NOMO-1 treated with dmso at 0.1 percent for 144 hours (cell line): ENCODE results near the gene SCN8A.
"Not testable (repeated sequence)": the region's sequence is repeated elsewhere in the genome, so short reads cannot be mapped to it uniquely, and the experiment has no call there.

Experiments
- DNase-seq: peaks from one replicate; lab custom pipeline; 2025; ENCODE audit not compliant: unreplicated experiment; lab: John Stamatoyannopoulos, UW

The SCN8A gene

DNA sequence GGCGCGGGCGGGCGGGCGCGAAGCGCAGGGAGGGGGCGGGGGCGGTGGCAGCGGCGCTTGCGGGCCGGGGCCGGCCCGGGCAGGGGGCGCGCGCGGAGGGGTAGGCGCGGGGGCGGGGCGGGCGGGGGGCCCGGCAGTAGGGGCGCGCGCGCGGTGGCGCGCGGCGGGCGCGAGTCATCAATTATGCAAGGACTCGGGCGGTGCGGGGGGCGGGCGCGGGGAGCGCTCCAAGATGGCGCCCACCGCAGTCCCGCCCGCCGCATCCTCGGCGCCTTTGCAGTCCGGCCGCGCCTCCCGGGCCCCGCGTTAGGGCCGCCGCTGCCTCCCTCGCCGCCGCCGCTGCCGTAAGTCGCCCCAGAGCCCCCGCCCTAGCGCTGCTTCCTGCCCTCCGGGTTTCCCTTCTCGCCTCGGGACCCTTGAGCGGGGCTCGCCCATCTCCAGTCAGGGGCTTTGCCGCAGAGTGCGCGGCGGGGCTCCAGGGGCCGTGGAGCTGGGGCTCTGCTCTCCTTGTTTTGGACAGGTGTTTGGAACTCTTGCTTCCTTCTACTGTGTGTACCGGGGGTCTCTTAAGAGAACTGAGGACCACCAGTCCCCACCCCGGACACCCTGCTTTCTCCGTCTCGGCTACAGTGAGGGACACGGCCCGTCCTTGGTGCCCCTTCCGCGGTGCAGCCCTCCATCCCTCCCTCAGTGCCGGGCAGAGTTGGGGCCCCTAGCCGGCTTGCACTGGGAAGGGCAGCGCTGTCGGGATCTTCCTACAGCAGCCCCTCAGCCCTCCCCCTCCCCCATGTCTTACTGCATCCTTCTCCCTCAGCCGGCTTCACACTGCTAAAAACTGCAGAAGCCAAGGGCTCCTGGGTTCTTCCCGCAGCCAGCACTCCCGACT, at the start of gene SCN8A:
SCN8A (plus strand) TSS at position 218 of the 886 bp plus-strand sequence. CDS start 71,585 bp downstream, outside the sequence.
- DNase-seq, result peak; percentile 8

DNA sequence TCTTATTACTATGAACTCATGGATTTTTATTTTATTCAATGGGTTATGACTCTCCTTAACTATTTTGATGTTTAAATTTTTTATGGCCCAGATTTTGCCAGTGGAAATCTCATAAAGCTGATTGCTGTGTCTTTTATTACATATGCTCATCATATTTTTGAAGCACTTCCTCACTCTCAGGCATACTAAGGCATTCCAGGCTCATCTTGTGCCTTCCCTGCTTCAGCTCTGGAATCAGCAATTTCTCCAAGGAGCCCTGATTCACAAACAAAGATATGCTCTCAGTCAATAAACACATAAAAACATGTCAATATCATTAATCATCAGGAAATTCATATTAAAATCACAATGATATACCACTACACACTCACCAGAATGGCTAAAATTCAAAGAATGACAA, 44.9 kb upstream of the SCN8A start:
- no peak for DNase-seq

DNA sequence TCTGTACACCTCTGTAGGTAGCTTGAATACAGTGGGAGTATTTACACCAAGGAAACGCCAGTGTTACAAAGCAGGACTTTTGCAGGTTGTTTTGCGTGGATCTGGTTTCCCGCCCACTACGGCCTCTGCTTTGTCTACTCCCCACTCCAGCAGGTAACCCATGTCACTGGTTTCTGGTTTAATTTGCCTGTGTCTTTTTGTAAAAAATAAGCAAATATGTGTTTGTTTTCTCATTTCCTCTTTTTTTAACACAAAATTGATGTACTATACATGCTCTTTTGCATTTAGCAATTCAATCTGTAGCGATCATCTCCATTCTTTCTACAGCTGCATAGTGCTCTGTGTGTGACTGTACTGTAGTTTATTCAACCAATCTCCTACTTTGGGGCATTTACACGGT, 43.4 kb upstream of the SCN8A start:
- no peak for DNase-seq

DNA sequence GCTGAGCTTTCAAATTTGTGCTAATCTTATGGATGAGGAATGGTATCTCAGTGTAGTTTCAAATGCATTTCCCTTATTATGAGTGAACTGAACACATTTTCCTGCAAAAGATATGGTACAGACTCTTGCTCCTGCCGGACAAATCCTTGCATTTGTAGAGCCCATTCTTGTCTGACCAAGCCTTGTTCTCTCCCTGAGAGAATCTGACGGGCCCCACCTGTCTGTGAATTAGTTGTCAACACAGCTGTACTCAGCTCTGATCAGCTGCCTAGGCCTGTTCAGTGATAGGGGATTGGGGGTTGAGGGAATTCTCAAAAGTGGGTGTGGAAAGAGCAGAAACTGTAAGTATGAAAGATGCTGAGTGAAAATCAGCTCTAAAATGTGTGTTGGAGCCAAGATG, 42.8 kb upstream of the SCN8A start:
- no peak for DNase-seq

DNA sequence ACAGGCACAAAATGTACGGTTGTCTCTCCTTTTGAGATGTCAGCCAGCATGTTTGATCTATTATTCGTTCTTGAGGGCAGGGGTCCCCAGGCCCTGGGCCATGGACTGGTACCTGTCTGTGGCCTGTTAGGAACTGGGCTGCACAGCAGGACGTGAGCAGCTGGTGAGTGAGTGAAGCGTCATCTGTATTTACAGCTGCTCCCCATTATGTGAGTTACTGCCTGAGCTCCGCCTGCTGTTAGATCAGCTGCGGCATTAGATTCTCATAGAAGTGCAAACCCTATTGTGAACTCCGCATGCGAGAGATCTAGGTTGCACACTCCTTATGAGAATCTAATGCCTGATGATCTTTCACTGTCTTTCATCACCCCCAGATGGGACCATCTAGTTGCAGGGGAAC, 41.4 kb upstream of the SCN8A start:
- DNase-seq, result no peak

DNA sequence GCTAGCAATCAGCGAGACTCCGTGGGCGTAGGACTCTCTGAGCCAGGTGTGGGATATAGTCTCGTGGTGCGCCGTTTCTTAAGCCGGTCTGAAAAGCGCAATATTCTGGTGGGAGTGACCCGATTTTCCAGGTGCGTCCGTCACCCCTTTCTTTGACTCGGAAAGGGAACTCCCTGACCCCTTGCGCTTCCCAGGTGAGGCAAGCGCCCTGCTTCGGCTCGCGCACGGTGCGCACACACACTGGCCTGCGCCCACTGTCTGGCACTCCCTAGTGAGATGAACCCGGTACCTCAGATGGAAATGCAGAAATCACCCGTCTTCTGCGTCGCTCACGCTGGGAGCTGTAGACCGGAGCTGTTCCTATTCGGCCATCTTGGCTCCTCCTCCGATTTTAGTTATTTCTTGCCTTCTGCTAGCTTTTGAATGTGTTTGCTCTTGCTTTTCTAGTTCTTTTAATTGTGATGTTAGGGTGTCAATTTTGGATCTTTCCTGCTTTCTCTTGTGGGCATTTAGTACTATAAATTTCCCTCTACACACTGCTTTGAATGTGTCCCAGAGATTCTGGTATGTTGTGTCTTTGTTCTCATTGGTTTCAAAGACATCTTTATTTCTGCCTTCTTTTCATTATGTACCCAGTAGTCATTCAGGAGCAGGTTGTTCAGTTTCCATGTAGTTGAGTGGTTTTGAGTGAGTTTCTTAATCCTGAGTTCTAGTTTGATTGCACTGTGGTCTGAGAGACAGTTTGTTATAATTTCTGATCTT, 22.6 kb upstream of the SCN8A start:
- not testable (repeated sequence) for DNase-seq

DNA sequence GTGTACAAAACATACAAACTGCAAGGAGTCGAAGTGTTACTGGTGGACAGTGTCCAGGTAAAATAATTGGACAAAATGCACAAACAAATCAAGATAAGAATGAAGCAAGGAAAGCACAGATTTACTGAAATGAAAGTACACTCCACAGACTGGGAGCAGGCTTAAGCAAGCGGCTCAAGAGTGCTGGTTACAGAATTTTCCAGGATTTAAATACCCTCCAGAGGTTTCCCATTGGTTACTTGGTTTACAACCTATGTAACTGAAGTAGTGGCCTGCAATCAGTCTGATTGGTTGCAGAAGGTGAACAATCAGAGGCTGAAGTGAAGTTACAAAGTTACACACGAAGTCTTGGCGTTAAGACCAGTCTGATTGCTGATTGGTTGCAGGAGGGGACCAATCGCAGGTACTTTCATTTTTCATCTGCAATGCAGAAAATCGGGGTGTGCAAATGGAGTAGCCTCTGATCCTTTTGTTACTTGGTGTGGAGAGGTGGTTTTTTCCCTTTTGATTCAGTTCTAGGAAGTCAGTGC, 11.6 kb upstream of the SCN8A start:
- no peak for DNase-seq

DNA sequence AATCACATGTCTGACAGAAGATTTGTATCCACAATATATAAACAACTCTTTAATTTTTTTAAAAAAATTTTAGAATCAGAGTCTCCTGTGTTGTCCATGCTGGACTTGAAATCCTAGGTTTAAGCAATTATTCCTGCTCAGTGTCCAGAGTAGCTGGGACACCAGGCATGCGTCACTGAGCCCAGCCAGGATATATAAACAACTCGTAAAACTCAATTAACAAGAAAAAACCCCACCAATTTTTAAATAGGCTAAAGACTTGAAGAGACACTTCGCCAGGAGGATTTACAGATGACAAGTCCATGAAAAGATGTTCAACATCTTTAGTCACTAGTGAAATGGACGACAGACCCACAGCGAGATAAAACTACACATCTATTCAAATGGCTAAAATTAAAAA, 2.0 kb upstream of the SCN8A start:
- DNase-seq, result no peak

DNA sequence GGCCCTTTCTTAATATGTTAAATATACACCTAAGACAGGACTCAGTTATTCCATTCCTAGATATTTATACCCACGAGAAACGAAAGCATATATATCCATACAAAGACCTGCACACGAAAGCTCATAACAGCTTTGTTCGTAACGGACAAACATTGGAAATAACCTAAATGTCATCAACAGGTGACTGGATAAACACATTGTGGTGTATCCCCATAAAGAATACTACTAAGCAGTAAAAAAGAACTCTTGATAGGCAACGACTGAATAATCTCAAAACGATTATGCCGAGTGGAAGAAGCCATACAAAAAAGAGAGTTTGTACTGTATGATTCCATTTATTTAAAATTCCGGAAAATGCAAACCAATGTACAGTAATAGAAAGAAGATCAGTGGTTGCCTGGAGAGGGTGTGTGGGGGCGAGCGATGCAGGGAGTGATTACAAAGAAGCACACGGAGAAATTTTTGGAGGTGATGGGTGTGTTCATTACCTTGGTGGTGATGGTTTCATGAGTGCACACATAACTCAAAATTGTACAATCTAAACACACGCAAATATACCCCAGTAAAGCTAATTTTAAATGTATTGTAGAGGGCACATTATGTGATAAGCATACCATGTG, 1.4 kb upstream of the SCN8A start:
- DNase-seq, result no peak

DNA sequence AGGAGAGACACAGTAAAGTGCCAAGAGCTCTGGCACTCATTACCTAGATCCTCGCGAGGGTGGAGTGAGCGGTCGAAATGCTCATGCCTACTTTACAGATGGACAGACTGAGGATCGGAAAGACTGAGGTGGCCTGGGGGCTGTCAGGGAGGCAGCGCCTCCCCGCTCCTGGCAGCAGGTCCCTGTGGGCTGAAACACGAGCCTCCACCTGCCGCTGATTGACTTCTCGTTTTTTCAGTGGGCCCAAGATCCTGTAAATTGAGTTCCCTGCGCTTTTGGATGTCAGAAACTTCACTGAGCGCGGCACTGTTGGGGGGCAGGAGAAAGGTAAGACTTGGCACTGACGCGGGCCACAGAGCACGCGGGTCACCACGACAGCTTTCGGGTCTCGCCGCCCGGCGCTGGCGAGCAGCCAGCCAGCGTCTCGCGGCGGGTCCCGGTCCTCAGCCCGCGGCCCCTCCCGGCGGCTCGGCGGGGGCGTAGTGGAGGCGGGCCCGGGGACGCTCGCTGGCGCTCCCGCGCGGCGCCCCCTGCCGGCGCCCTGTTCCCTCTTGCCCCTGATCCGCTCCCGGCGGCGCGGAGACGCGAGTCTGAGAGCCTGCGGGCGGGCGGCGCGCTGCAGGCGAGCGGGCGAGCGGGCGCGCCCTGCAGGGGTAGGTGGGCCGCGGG, 552 bp upstream of the SCN8A start:
- DNase-seq, result peak; percentile 20

DNA sequence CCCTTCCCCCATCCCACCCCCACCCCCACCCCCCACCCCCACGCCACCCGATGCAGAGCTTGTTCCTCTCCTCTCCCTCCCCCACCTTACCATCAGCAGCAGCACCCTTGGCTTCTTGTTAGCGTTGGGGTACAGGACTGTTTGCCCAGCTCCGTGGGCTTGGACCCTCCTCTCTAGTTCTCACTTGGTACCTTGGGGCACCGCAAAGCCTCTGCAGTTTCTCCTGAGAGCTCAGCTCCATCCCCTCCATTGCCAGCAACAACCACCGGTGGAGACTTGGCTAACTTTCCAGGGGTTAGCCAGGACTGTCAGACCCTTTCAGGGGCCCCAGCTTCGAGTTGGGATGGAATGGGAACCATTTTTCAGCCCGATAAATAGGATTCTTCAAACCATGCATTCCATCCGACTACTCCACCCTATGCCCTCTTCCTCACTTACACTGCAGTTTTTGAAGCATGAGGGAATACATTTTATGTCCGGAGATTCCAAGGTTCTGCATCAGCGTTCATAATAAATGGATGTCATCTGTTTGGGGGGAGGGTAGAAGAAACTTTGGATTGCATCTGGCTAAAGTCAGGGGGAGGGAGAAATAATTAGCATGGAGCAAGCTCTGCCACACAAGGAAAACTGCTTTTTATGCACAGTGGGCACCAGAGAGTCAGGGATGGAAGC, 1.1 kb downstream of the SCN8A start:
- no peak for DNase-seq

DNA sequence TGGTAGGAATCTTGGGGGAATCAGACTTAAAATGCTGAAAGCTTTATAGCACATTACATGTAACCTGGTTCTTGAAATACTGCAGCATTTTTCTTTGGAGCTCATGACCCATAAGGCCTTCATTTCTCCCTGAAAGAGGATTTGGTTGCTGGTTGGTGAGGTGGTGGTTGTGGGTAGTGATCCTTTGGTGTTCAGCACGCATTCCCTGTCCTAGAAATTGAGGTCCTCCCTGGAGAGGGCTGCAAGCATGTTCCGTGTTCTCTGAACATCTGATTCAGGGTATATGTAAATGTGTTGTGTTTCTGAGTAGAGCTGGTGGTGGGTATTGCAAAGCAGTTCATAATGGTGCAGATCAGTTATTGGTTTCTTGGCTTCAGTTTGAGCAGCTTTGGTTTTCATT, 2.0 kb downstream of the SCN8A start:
- DNase-seq, result no peak

DNA sequence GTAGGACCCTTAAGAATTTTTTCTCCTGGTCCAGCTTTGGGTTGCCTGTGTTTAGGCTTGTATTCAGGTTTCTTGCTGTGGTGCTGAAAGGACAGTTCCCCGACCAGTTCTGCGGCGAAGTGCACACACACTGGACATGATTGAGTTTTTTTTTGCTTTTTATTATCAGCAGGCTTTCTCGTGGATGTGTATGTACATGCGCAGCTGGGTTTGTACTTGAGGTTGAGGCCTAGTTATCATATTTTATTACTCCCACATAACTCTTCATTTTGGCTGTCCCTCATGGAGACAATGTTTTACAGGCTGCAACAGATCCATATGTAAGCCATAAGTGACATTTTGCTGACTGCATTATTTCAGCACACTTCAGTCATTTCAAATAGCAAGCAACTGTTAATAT, 2.5 kb downstream of the SCN8A start:
- no peak for DNase-seq

DNA sequence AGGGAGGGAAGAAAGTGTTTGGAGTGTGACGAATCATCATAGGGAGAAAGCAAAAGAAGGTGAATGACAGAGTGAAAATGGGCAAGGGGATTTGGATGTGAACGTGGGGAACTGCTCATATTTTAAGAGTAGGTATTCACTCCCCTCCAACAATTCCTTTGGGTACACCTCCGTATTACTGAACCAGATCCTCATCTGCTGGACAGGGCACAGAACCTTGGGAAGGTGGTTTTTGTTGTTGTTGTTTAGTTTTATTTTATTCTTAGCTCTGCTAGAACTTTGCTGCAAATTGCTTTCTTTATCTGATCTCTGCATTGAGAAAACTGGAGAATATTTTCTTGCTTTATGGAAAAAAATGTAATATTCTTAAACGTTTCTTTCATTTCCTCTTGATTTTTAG, 7.1 kb downstream of the SCN8A start:
- DNase-seq, result no peak

DNA sequence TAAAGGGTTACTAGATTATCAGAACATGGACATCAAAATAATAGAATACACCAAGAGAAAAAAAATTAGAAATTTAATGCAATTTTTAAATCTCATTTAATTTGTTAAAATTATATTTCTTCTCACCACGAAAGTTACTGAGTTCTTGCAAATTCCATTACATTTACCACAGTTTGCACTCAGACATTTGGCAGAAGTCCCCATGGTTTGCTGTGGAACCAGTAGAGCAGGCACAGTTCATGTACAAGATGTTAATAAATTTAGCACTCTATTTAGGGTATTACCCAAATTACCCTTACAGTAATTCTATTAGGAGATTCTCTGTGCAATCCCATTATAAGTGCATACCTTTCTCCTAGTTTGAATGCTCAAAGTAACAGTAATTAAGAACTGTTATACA, 9.7 kb downstream of the SCN8A start:
- DNase-seq, result no peak

DNA sequence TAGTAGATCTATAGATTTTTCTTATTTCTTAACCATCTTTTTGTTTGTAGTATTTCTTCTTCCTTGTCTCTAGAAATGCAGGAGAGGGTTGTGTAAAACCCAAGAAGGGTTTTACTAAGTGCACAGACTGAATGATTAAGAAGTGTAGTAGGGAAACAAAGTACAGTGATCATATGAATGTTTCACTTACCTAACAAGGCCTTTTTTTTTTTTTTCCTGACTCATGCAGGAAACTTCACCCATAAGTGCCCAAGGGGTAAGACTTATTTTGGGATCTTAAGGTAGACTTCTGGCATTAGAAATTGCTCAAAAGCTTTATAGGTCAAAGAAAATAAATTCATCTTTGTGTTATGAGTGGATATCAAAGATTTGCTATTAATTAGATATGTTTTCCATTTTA, 10.2 kb downstream of the SCN8A start:
- no peak for DNase-seq

DNA sequence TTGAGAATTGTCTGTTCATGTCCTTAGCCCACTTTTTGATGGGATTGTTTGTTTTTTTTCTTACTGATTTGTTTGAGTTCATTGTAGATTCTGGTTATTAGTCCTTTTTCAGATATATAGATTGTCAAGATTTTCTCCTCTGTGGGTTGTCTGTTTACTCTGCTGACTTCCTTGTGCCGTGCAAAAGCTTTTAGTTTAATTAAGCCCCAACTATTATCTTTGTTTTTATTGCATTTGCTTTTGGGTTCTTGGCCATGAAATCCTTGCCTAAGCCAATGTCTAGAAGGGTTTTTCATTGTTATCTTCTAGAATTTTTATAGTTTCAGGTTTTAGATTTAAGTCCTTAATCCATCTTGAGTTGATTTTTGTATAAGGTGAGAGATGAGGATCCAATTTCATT, 14.9 kb downstream of the SCN8A start:
- not testable (repeated sequence) for DNase-seq

DNA sequence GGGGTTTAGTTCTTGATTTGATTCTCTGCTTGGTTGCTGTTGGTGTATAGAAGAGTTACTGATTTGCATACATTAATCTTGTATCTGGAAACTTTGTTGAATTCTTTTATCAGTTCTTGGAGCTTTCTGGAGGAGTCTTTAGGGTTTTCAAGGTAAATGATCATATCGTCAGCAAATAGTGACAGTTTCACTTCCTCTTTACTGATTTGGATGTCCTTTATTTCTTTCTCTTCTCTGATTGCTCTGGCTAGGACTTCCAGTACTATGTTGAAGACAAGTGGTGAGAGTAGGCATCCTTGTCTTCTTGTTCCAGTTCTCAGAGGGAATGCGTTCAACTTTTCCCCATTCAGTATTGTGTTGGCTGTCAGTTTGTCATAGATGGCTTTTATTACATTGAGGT, 16.2 kb downstream of the SCN8A start:
- DNase-seq, result not testable (repeated sequence)

DNA sequence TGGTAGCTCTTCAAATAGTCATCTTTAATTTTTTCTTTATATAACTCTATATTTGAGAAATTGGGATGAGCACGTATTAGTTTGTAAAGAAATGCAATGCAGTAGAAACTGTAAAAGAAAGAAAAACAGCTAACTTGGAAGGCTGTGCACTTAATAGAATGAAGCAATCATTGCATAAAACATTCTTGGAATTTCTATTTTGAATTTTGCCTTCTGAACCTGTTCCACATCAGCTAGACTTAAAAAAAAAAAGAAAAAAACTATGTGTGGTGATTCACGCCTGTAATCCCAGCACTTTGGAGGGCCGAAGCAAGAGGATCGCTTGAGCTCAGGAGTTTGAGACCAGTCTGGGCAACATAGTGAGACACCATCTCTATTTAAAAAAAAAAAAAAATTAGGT, 29.4 kb downstream of the SCN8A start:
- DNase-seq, result no peak

DNA sequence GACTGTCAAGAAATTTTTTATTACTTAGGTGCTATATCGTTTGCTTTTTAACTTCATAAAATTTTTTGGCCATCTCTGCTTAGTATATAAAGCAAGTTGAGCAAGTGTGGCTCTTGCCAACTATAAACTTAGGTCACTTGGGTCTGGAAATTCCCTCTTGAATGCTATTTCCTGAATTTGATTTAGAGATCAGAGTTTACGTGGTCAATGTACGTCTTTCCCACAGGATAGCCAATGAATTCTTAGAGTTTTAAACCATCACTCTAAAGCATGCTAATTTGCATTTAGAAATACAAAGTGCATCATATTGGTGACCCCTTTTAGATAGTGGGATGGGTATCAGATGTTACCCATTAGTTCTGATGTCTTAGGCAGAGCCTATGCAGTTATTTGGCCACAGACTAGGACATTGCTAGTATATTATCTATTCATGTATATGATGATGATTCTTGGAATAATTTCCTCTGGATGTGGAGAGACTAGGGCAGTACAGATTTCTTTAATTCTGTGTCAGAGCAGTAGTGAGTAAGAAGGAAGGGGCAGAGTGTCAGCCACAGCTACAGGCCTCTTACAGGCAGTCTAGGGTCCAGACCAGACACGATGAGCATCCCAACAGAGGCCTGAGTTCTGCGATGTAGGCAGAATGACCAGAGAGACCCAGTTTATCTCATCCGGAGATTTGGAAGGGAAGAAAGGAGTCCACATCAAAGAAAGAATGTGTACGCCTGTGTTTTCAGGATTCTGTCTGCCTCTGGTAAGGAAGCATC, 30.3 kb downstream of the SCN8A start:
- no peak for DNase-seq
